Measurements from ENCODE around the gene TMEM38B. TPM values are rescaled to one million over a fixed set of nuclear protein-coding genes. Genes with fewer than 3 reads are reported as not detected.

The TMEM38B gene
- total and polyA plus RNA-seq, 2 of the 8 experiments (the other 6 are each of a cell fraction or from before 2014, with no cell fraction given): 10.6 to 12.4 TPM

GRCh38 chr9:105698348-105698870 lies 4.1 kb downstream of the TMEM38B start:
- H3K9me3 ChIP-seq (ENCODE audit: insufficient read depth in 2 of 2, low read depth in 1 of 2, low read length in 1 of 2): no peaks in the 10 kb centered on the region
- peaks cover 3 to 20% (median 16%) of the 10 kb centered on the region in 4 experiments; a peak in 6 of 7 replicates for H3K27me3 ChIP-seq (replicated peaks in 1 of 4; ENCODE audit: control insufficient read depth in 3 of 4, extremely low read depth in 1 of 4, insufficient read depth in 3 of 4, low read length in 3 of 4)
- H3K14ac ChIP-seq (ENCODE audit: insufficient read length): no peak overlapping the region
- no peak overlapping the region for H3K4me3 ChIP-seq (ENCODE audit: extremely low read depth in 1 of 4, insufficient read depth in 2 of 4, low read depth in 3 of 4, low read length in 4 of 4)
- no peak overlapping the region for H3K56ac ChIP-seq (replicated peaks; ENCODE audit: insufficient read length, low read depth, low read length)
- no peak overlapping the region for H3K27ac ChIP-seq (ENCODE audit: low read depth, low read length)
- POLR2A ChIA-PET (ENCODE audit: partially characterized antibody): no interaction called here
- no peak overlapping the region for H3K4me2 ChIP-seq (ENCODE audit: insufficient read depth in 1 of 2, low read depth in 2 of 2, low read length in 2 of 2)
- DNase-seq (ENCODE audit: low read depth in 1 of 2, low spot score in 2 of 2): no peak
- no peak overlapping the region for H4K5ac ChIP-seq (ENCODE audit: insufficient read length, low read depth, low read length)
- H4K91ac ChIP-seq (replicated peaks; ENCODE audit: insufficient read length, low read length): no peak overlapping the region
- H2BK12ac ChIP-seq (ENCODE audit: low read depth, low read length): no peak overlapping the region
- H2AK5ac ChIP-seq (ENCODE audit: low read depth, low read length): no peak overlapping the region
- no peak overlapping the region for H4K8ac ChIP-seq (ENCODE audit: extremely low read depth, insufficient read depth, low read length)
- H3K23ac ChIP-seq (ENCODE audit: insufficient read length): no peak overlapping the region
- FAIRE-seq: no peak
- CTCF ChIA-PET (ENCODE audit: partially characterized antibody): no interaction called here
- 83% methylated on average over 1 of the region's 1 CpG; no CpG with 5 or more reads in 1 of the 2 experiments for WGBS, 2 experiments (ENCODE audit: extremely low coverage in 1 of 2, insufficient coverage in 1 of 2, insufficient read length in 1 of 2, insufficient replicate concordance in 2 of 2, low coverage in 1 of 2, low lambda C conversion rate in 2 of 2, missing lambda C conversion rate in 1 of 2)
- H2BK120ac ChIP-seq (replicated peaks; ENCODE audit: low read depth, low read length): no peak overlapping the region
- no peak overlapping the region for H2AFZ ChIP-seq (ENCODE audit: low read length)
- no peak overlapping the region for H2BK5ac ChIP-seq (ENCODE audit: low read depth, low read length)
- H2BK20ac ChIP-seq (ENCODE audit: low read length): no peak overlapping the region
- H3K36me3 ChIP-seq (ENCODE audit: control insufficient read depth in 2 of 4, insufficient read depth in 4 of 4, low read length in 3 of 4): no peaks in the 10 kb centered on the region
- no peaks in the 10 kb centered on the region for H3K79me1 ChIP-seq (ENCODE audit: low read depth, low read length)
- H3K9ac ChIP-seq (replicated peaks in 1 of 4; ENCODE audit: extremely low read depth in 1 of 4, low read depth in 3 of 4, low read length in 3 of 4): no peak overlapping the region
- peaks cover 2 to 5% (median 3%) of the 10 kb centered on the region in 4 experiments; a peak in 5 of 7 replicates for H3K4me1 ChIP-seq (replicated peaks in 1 of 4; ENCODE audit: control insufficient read depth in 3 of 4, insufficient read depth in 4 of 4, low read length in 3 of 4)
- H3K4ac ChIP-seq (replicated peaks; ENCODE audit: insufficient read length, low read depth, low read length): no peak overlapping the region
- H3K23me2 ChIP-seq (ENCODE audit: low read depth, low read length): peaks cover 9% of the 10 kb centered on the region
- no peak overlapping the region for H2BK15ac ChIP-seq (ENCODE audit: low read length)
- H4K20me1 ChIP-seq (replicated peaks in 1 of 2; ENCODE audit: control insufficient read depth in 1 of 2, insufficient read depth in 2 of 2, low read length in 2 of 2): peaks cover 0 to 5% of the 10 kb centered on the region in 2 experiments
- H3K18ac ChIP-seq (ENCODE audit: extremely low read depth, low read length): no peak overlapping the region
- TF ChIP-seq TAF7 (optimal IDR thresholded peaks at IDR 0.05; ENCODE audit: borderline replicate concordance, low read depth, low read length) (no peak), JUND (IDR thresholded peaks at IDR 0.05; ENCODE audit: low read length) (no peak), FOSL1 (IDR thresholded peaks at IDR 0.05; ENCODE audit: insufficient read depth, low read depth, low read length) (no peak), SIX5 (IDR thresholded peaks at IDR 0.05; ENCODE audit: low read depth, low read length) (no peak), BCL11A (IDR thresholded peaks at IDR 0.05; ENCODE audit: low read depth in 2 of 2, low read length in 2 of 2) (no peak), KDM5A (IDR thresholded peaks at IDR 0.05; ENCODE audit: low read length) (no peak), POLR2A (IDR thresholded peaks at IDR 0.05; ENCODE audit: control extremely low read depth in 1 of 2, low read depth in 2 of 2, low read length in 2 of 2) (no peak)
- peaks cover 0 to 7% of the 10 kb centered on the region in 2 experiments; a peak in 1 of 4 replicates for H3K79me2 ChIP-seq (ENCODE audit: control insufficient read depth in 1 of 2, insufficient read depth in 2 of 2, low read length in 2 of 2)
